Kidney epithelial cell (primary cell): ENCODE data around the gene LGI2. TPM values are rescaled to one million over a fixed set of nuclear protein-coding genes. Genes with fewer than 3 reads are reported as not detected.

Experiments
- DNase-seq: peaks from one replicate; pipeline ENCODE4 v3.0.0-alpha.2; 2010; ENCODE audit warnings: low read depth
- H3K27me3 ChIP-seq: 2 replicates; pipeline ENCODE4 v1.6.0; 2011; ENCODE audit warnings: low read length; ENCODE audit not compliant: control insufficient read depth, insufficient read depth
- H3K36me3 ChIP-seq: 2 replicates; pipeline ENCODE4 v1.5.1; 2011; ENCODE audit warnings: low read length; ENCODE audit not compliant: control insufficient read depth, insufficient read depth
- H3K4me3 ChIP-seq: 2 replicates; pipeline ENCODE4 v1.5.1; 2011; ENCODE audit warnings: low read depth, mild to moderate bottlenecking, control low read depth, low read length
- total RNA-seq: library from RNA; depleted of rRNA; stranded (reverse); fragments of >200 nt; gene quantifications from 2 replicates; pipeline ENCODE4 v1.2.3, GENCODE V29; 2015
- TF ChIP-seq, protein P1 (sequence below): IDR thresholded peaks from 2 replicates; pipeline ENCODE4 v1.5.1; 2011; ENCODE audit warnings: mild to moderate bottlenecking, moderate library complexity, low read length, control low read depth, inconsistent platforms; ENCODE audit not compliant: insufficient read depth, poor library complexity, severe bottlenecking

The LGI2 gene
- total RNA-seq, 1 donor from 2014 or later, result 0.25 TPM

DNA sequence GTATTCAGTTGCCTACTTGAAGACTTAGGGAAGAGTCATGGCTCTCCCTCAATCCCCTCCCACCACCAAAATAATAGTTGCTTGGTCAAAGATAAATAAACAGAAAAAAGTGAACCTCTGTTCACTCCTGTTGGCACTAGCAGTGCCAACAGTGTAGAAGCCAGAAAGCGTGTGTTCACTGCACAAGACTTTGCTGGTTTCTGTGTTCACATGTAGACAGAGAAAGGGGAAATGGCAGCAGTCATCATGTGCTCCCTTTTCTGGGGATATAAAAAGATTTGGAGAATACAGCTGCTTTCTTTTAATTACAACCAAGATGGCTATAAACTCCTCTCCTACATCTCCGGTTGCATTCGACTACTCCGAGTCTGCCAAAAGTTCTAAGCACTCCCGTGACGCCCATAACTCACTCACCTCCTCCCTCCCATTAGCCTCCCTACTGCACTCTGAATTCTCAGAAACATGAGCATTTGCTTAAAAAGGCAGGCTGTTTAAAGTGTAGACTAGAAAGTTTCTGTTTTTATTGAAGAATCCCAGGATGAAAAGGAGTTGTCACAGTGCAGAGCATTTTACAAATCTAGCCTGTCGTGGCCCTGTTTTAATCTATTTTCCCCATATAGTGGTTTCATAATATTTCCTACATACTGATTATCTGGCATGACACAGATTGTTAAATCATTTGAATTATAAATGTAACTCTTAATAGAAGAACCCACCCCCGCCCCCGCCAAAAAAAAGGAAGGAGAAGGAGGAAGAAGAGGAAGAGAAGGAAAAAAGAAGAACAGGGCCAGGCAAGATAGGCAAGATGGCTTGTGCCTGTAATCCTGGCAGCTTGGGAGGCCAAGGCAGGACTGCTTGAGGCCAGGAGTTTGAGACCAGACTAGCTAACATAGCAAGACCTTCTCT is 16.7 kb downstream of the LGI2 start:
- TF ChIP-seq, protein P1, sequence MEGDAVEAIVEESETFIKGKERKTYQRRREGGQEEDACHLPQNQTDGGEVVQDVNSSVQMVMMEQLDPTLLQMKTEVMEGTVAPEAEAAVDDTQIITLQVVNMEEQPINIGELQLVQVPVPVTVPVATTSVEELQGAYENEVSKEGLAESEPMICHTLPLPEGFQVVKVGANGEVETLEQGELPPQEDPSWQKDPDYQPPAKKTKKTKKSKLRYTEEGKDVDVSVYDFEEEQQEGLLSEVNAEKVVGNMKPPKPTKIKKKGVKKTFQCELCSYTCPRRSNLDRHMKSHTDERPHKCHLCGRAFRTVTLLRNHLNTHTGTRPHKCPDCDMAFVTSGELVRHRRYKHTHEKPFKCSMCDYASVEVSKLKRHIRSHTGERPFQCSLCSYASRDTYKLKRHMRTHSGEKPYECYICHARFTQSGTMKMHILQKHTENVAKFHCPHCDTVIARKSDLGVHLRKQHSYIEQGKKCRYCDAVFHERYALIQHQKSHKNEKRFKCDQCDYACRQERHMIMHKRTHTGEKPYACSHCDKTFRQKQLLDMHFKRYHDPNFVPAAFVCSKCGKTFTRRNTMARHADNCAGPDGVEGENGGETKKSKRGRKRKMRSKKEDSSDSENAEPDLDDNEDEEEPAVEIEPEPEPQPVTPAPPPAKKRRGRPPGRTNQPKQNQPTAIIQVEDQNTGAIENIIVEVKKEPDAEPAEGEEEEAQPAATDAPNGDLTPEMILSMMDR, result no peak
- no peak for DNase-seq
- no peak overlapping the region for H3K4me3 ChIP-seq
- peaks cover 9% of the 10 kb centered on the region for H3K27me3 ChIP-seq
- no peaks in the 10 kb centered on the region for H3K36me3 ChIP-seq

DNA sequence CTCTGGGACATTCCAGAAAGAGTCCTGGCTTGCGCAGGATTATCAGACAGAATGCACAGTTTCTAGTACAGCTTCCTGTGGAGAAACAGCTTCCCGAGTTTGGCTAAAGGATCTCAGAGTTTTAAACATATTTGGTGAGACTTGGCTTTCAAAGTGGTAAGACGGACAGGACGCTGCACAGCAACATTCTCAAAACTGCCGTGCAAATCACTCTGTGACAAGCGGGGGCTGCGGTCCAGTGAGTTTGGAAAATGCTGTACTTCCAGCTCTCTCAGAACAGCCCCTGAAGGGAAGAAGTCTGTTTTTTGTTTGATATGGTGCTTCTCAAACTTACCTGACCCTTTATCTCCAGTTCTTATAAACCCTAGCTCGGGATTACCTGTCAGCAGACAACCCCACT is 18.1 kb downstream of the LGI2 start:
- Histone ChIP-seq H3K27me3 (peaks cover 11% of the 10 kb centered on the region), H3K4me3 (no peak overlapping the region), H3K36me3 (no peaks in the 10 kb centered on the region)
- no peak for DNase-seq
- TF ChIP-seq, protein P1, result no peak

DNA sequence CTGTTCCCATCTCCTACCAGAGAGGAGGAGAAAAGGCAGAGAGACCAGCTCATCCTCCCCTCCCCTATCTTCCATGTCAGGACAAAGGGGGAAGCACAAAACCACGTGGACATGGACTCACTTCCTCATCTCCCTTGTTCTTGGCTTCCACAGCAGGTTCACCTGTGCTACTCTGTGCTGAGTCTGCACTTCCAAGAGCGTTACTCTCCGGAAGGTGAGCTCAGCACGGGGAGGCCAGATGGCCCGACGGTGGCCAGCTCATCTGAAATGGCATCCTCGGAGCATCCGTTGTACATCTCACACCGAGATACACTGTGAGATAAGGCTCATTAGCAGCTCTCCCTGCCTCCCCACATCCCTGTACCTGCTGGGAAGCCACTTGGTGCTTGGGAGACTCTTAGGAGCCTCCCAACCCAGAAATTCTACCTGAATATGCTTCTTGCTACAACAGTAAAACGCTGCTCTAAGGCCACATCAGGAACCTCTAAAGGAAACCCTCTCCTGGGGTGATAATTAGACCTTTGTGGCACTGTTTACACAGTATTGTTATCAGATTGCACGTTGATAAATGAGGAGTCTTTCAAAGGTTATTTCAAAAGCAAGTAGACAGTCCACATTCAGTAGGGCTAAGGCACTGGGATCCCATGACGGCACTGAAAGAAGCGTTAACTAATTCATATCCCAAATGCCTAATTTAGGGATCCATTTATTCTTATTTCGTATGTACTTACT is 19.4 kb downstream of the LGI2 start:
- H3K4me3 ChIP-seq, result no peak overlapping the region
- no peaks in the 10 kb centered on the region for H3K36me3 ChIP-seq
- TF ChIP-seq, protein P1, result no peak
- DNase-seq, result no peak
- H3K27me3 ChIP-seq, result peaks cover 11% of the 10 kb centered on the region

DNA sequence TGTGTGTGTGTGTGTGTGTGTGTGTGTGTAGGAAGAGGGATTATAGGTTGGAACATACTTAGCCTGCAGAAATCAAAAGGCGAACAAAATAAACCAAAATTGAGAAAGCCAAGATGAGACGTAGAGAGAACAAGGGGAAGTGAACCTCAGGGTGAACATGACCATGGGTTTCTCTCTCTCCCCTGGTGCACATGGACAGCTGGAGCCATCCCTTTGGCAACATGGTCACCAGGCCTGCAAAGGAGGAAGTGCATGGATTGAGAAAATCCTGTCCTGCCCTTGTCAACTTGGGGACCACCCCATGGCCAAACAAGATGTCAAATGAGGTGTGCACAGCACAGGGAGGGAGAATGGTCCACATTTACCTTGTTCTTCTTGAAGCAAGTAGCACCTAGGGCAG is 23.1 kb downstream of the LGI2 start:
- peaks cover 11% of the 10 kb centered on the region for H3K27me3 ChIP-seq
- TF ChIP-seq, protein P1, result no peak
- no peak overlapping the region for H3K4me3 ChIP-seq
- no peak for DNase-seq
- no peaks in the 10 kb centered on the region for H3K36me3 ChIP-seq

DNA sequence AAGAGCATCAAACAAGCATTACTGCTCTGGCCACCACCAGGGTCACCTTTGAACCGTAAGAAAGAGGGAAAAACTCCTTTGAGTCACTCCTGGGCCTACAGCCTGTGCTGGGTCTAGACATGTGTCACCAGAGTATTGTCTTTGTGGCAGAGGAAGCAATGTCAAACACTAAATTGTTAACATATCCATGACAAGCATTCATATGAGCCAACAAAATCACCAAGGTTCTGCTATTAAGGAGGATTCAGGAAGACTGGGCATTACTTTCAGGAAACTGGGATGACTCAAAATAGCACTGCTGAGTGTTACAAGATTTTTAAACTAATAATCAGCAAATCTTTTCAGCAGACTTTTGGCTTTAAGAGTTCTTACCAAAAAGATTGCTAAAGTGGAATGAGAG is 28.1 kb downstream of the LGI2 start:
- no peaks in the 10 kb centered on the region for H3K36me3 ChIP-seq
- TF ChIP-seq, protein P1, result no peak
- DNase-seq, result no peak
- H3K27me3 ChIP-seq, result peaks cover 4% of the 10 kb centered on the region
- no peak overlapping the region for H3K4me3 ChIP-seq

DNA sequence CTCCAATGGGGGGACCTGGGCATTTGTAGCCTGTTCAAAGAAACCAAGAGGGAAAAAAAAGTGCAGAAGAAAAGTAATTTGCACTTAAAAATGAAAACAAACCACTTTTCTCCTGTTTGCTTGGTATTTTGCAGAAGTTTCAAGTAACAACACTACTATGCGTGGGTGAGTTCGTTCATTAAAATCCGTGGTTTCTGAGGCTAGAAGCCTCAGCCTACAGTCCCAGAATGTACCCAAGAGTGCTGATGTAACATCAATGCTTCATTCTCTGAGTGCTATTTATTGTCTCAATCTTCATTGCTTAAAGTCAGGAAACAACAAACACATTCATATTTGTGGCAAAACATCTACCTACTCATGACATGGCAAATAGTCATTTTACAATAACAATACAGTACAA is 29.2 kb downstream of the LGI2 start:
- peaks cover 4% of the 10 kb centered on the region for H3K27me3 ChIP-seq
- H3K36me3 ChIP-seq, result no peaks in the 10 kb centered on the region
- DNase-seq, result no peak
- TF ChIP-seq, protein P1, result no peak
- H3K4me3 ChIP-seq, result no peak overlapping the region
